ENCODE data around the gene CADPS2.

DNA sequence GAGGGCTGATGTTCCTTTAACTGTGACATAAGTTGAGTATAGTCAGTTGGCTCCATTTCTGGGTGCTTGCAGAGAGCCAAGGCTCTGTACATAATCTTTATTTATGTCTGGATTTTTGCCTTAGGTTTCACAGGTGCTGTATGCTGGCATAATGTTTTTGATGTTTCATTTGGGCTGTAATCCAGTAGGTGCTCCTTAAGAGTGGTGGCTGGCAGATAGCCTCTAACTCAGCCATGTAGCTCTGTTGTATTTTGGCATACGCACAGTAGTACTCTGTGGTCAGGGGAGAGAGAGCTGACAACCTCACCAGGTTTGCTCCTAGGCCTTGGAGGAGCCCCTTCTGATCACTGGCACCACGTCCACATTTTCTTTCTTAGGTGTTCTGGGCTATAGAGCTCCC lies 248.5 kb downstream of the CADPS2 start:
- TF ChIP-seq, protein P1, sequence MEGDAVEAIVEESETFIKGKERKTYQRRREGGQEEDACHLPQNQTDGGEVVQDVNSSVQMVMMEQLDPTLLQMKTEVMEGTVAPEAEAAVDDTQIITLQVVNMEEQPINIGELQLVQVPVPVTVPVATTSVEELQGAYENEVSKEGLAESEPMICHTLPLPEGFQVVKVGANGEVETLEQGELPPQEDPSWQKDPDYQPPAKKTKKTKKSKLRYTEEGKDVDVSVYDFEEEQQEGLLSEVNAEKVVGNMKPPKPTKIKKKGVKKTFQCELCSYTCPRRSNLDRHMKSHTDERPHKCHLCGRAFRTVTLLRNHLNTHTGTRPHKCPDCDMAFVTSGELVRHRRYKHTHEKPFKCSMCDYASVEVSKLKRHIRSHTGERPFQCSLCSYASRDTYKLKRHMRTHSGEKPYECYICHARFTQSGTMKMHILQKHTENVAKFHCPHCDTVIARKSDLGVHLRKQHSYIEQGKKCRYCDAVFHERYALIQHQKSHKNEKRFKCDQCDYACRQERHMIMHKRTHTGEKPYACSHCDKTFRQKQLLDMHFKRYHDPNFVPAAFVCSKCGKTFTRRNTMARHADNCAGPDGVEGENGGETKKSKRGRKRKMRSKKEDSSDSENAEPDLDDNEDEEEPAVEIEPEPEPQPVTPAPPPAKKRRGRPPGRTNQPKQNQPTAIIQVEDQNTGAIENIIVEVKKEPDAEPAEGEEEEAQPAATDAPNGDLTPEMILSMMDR (IDR thresholded peaks at IDR 0.05) = no peak
- TF ChIP-seq POLR2A (IDR thresholded peaks at IDR 0.05) = no peak

All from body of pancreas (tissue), 4 donors.